NCI-H1092 (cell line): Measurements from ENCODE around the gene TCL1A.

Source experiments
- DNase-seq: peaks from one replicate; lab custom pipeline; 2025; lab: John Stamatoyannopoulos, UW

The TCL1A gene

DNA sequence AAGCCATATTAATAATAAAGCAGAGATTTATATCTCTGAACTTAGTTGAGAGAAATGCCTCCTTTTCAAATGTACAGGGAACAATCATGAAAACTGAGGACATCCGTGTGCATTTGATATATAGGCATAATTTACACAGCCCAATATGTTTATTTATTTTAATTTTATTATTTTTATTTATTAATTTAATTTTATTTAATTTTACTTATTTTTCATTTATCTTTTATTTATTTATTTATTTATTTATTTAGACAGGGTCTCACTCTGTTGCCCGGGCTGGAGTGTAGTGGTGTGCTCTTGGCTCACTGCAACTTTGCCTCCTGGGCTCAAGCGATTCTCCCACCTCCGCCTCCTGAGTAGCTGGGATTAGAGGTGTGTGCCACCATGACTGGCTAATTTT is 8.4 kb downstream of the TCL1A start:
- no peak for DNase-seq

DNA sequence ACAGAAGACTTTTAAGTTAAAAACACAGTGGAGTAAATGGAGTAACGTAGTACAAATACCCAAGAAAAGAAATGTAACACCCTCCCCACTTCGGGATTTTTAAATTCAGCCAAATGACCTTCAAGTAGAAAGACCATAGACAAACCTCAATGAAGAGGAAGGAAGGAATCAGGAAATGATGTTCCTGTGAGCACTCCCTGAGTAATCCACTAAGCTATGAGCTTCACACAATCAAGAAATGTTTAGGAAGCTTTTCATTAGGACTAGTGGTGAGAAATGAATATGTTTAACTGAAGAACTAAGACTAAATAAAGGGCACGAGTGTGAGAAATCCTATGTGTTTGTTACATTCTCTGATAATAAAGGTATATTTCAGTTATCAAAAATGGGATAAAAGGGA is 10.1 kb downstream of the TCL1A start:
- DNase-seq = no peak

DNA sequence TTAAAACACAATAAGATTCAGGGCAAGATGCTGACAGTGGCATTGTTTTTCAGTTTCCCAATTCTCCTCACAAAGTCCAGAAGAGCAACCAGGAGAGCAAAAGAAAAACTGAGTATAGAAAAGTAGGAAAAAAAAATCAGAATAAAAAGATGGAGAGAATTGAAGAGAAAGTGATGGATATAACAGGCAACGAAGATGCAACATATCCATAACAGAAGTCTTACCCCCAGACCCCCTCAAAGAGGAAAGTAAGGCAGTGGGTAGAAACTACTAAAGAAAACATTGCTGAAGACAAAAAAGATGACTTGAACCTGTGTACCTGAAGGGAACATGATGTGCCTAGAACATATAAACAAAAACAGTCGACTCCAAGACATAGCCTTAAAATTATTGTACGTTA is 10.6 kb downstream of the TCL1A start:
- DNase-seq = no peak

DNA sequence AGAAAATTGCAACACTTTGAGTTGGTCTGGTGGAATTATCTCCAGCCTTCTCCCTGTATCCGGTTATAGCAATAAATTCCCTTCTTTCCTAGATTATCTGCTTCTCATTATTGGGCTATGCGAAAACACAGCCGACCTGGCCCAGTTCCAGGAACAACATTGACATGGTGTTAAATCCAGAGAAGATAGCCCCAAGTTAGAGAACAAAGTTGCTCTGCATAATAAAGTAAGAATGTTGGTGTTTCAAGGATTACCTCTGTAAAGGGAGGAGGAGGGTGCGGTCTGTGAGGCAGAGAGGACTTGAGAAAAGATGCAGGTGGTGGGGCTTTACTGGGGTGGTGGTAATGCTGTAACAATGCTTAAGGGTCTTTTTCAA is 12.1 kb downstream of the TCL1A start:
- DNase-seq = no peak

DNA sequence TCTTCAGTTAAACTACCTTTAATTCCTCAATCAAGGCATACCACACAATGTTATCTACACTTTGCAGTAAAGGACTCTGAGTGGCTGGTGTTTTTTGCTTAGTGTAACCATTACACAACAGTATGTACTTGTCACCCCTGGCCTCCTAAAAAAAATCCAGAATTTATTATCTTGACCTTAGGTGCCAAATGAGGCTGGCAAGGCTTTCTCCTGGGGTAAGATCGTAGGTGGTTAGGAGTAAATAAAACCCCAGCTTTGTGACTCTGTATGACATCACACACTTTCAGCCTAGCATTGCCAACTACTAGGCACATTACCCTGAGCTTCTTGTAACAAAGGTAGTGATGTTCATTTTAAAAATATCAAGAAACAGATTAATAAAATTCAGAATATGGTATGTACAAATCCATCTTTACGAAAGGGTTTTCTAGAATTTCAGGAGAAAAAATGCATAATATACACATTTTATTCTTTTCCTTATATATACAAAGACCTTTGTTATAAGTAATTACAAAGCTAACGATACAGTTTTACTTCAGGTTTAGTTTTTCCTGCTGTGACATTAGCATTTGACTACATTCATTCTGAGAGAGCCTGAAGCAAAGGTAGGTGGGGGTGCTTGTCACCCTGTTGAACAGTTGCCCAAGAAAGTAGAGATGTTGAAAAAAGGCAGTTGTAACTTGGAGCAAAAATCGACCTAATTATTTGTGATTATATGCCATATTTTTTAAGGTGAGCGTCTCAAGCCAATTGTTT is 13.5 kb downstream of the TCL1A start:
- no peak for DNase-seq

DNA sequence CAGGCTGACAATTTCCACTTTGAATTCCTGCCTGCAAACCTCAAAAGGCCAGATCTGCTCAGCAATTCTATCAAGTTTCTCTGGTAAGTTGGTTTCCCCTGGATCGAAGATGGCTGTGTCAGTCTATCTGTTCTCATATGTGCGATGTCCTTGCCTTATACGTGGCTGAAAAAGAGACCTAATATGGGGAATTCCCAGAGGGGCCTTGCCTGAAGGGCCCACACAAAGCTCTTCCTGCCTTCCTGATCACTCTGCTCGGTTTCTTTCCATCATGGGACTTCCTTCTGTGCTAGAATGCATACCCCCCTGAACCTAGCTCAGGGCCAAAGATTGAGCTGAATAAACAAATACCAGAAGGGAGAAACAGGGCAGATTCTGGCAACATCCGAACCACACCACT is 14.5 kb downstream of the TCL1A start:
- DNase-seq = no peak

DNA sequence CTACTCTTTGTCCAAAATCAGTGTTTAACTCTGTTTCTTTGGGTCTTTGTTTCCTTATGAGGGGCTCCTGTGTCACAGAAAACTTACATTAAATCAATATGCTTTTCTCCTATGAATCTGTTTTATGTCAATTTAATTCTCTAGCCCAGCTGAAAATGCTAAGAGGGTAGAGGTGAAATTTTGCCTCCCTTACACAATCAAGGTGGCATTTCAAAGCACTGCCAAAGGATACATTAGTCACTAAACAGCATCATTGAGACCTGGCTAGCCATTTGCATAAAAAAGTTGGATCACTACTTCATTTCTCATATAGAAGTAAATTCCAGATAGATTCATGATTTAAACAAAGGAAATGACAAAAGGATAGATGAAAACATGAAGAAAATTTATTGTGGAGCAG is 15.6 kb downstream of the TCL1A start:
- no peak for DNase-seq

DNA sequence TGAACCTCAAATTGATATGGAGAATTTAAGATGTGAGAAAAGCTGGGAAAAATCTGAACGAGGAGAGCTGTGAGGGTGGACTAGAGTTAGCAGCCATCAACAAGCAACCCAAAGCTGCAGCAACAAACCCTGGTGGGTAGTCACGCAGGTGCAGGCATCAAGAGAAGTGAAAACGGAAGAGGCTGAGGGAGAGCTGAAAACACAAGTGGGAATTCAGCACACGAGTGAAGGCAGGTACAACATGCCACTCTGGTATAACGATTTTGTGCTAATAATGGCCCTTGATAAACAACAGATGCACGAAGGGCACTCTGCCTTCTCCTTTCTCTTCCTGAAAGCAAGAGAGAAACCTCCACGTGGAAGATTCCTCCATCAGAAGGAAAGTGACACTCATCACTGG is 16.2 kb downstream of the TCL1A start:
- no peak for DNase-seq

DNA sequence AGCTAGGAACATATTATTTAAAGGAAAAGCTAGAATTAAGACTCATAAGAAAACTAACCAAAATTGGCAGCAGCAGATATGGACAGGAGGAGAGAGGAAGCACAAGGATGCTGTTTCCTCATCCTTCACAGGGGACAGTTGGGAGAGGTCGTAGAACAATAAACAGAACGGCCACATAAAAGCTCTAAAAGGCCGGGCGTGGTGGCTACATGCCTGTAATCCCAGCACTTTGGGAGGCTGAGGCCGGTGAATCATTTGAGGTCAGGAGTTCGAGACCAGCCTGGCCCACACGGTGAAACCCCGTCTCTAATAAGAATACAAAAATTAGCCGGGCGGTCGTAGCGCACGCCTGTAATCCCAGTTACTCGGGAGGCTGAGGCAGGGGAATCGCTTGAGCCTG is 17.2 kb downstream of the TCL1A start:
- DNase-seq = no peak

DNA sequence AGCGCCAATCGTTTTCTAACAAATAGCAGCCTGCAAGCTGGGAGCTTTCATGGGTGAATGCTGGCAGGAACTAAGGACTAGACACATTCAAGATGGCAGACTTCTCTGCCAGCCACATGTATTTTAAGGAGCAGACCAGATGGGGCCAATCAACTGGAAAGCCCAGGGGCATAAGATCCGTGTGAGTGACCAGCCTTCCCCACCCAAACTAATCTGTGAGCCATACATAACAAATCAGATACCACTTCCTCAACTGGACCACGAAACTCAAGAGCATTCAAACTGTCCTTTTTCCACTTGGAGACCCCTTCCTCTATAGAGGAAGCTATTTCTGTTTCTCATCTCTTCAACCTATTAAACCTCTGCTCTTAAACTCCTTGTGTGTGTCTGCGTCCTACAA is 18.0 kb downstream of the TCL1A start:
- no peak for DNase-seq

DNA sequence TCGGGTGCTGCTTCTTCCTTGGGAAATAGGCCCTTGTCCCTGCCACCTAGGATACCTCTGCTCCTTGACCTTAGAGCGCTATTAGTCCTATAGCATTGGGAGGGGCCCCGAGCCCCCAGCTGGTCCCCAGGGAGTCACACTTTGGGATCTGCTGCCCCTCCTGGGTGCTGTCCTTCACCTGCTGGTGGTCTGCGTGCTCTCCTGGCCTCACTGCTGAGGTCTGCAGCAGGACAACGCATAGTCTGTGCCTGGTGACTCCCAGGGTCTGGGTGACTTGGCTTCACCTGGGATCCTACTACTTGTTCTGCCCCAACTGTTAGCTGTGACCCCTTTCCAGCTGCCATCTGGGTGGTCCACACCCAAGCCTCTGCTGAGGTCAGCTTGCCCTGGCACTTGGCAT is 18.9 kb downstream of the TCL1A start:
- no peak for DNase-seq

DNA sequence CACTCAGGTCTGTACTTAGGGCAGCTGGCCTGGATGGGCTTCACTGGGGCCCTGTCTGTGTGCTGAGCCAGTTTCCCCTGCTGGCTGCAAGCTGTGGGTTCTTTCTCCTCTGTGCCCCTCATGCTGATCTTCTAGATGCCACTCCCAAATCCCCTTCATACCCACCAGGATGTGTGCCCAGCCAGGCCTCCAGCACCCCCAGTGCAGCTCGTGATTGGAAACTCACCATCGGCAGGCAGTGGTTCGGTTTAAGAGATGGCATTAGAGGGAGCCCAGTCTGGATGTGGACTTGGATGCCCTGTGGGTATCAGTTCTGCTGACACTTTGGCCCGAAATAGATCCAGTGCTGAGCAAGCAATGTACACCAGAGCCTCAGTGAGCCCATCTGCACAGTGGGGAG is 21.8 kb downstream of the TCL1A start:
- DNase-seq = no peak

DNA sequence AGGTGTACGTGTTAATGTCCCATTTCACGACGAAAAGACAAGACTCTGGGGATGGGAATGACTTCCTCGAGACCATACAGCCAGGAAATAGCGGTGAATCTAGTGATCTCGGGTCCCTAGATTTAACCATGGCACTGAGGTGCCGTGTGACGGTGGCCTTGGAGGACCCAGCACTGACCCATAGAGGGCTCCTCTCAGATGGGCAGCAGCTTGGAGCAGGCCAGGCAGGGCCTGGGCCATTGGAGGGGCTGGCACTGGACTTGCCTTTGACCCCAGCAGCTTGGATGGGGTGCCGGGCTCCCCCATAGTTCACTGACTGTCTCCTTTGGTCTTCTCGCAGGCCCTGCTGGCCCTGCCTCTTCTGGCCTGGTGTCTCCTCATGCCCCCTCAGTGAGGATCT is 22.3 kb downstream of the TCL1A start:
- no peak for DNase-seq

DNA sequence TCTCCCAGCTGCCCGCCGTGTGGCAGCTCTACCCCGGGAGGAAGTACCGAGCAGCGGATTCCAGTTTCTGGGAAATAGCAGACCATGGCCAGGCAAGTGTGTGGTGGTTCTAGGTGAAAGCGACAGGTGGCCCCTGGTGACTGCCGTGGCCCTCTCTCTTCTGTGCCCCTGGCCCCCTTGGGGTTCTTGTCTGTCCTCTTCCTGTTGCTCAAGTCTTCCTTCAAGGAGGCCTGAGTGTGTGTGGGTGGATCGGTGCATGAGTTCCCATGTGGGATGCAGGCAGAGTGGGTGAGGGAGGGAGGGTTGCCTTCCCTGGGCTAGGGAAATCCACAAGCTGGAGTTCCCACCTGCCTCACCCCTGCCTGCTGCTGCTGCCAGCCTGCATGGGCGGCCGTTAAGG is 23.1 kb downstream of the TCL1A start:
- no peak for DNase-seq

DNA sequence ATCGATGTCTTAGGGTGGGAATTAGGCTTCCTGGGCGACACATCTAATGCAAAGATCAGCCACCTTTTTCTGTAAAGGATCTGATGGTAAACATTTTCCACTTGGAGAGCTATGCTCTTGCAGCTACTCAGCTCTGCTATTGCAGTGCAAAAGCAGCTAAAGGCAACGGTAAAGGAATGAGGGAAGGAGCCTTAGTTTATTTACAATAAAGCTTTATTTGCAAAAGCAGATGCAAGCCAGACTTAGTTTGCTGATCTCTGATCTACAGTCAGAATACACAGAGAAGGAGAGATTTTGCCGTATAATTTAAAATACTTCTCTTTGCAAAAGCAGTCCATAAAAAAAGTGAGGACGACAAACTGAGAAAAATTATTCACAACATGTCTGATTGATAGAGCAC is 24.5 kb downstream of the TCL1A start:
- DNase-seq = no peak

DNA sequence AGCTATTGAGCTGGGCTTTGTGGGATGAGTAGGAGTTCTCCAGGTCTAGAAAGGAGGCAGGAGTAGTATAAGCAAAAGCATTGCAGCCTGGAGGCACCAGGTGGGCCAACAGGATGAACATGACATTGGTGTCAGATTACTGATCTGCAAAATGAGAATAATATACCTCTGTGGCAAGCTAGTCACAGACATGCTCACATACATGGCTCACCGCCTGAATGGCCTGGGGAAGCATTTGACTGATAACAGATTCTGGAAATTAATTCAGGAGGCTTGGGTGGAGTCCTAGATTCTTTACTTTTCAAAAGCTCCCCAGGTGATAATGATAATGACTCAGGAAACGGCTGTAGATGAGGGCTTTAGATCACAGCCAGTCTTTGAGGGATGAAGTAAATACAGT is 27.0 kb downstream of the TCL1A start:
- DNase-seq = no peak

DNA sequence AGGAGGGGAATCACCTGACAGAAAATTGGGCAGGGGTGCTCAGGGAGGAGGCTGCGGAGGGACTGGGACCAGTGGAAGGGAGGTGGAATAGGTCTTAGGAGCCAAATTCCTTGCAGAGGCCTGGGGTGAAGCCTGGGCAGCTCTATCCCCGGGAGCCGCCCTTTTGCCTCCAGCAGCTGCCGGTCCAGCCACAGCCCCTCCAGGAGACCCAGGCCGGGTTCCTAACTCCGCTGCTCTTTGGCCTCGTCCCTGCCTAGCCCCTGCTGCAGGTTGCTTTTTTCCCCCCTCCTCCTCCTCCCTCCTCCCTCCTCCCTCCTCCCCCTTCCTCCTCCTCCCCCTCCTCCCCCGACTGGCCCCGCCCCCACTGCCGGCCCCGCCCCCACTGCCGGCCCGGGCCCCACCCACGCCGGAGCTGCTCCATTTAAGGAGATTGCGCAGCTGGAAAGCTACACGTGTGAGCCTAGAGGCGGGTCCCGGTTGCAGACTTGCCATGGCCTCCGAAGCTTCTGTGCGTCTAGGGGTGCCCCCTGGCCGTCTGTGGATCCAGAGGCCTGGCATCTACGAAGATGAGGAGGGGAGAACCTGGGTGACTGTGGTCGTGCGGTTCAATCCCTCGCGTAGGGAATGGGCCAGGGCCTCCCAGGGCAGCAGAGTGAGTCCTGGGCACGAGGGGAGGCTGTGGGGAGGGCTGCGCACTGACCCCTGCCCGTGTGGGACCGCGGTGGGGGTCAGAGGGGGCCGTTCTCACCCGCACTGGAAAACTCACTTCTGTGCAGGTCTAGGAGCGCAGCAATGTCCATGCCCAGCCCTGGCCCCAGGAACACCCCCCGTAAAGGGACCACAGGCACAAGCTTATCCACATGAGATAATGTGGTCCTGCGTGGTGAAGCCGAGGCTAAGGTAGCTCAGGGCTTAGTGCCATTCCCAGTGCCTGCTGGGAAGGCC is 27.7 kb downstream of the TCL1A start, which contains the start of gene TCL1B:
Gene TCL1B (plus strand): TSS at position 449 of the 945 bp plus-strand sequence. CDS start 42 bp downstream, at position 491.
- no peak for DNase-seq

DNA sequence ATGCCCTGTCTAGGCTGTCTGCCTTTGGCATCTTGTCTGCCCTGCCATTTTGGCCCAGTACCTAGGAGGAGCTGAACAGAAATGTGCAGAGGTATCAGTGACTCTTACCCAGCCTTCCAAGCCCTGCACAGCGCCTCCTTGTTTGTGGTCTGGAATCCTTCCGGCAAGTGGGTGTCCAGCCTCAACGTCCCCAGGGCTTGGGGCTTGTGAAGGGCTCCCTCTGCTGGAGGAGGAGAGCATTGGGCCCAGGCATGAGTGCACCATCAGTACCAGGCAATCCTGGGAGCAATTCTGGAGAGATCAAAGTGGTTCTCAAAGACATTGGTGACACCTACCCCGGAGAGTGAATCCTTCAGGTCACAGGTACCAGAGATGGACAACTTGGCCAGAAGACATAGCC is 30.1 kb downstream of the TCL1A start:
- no peak for DNase-seq

DNA sequence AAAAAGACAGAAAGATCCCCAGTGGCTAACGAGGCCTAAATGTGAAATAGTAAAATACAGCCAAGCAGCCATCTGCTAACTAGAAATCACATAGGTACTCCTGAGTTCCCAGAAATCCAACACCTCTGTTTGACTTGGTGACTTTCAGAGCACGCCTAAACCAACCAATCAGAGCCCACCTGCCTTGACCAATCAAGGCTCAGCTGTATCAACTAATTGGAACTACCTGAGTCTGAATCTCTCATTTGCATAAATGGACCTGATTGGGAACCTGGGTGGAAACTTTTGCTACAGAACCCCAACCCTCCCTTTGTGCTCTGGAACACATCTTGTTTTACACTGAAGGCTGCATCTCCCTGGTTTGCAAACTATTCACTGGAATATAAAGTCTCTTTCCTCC is 32.8 kb downstream of the TCL1A start:
- DNase-seq = no peak

DNA sequence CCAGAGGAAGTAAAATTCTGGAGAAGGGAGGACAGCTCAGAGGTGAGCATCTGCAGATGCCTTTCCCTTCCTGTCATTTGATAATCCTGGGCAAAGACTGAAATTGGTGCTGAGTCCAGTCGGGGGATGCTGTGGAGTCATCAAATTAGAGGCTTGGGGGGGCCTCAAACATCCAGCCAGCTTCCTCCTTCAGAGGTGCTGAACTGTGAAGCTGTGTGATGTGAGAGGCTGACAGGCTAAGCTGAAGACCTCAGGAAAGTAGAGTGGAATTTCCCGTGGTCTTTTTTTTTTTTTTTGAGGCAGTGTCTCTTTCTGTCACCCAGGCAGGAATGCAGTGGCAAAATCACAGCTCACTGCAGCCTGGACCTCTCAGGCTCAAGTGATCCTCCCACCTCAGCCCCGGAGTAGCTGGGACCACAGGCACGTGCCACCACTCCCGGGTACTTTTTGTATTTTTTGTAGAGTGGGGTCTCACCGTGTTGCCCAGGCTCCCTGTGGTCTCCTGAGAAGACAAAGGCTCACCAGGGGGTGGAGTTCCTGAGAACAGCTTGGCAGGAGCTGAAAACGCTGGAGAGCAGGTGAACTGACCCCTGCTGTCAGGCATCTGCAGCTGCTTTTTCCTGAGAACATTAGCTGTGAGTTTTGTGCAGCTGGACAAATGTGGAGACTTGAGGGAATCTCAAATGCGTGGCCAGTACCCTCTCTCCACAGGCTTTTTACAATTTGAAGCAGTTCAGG is 33.8 kb downstream of the TCL1A start:
- peak; percentile 75 for DNase-seq

DNA sequence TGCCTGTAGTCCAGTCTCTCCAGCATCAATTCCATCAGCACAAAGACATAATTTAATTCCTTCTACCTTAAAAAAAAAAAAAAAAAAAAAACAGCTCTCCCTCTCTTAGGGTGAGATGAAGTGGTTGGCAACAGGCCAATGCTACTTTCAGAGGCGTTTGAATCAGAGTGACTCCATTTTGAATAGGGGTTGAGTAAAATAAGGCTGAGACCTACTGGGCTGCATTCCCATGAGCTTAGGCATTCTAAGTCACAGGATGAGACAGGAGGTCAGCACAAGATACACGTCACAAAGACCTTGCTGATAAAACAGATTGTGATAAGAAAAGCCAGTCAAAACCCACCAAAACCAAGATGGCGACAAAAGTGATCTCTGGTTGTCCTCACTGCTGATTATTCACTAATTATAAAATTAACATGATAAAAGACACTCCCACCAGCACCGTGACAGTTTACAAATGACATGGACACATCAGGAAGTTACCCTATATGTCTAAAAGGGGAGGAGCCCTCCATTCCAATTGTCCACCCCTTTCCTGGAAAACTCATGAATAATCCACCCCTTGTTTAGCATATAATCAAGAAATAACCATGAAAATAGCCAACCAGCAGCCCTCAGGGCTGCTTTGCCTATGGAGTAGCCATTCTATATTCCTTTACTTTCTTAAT is 34.6 kb downstream of the TCL1A start:
- DNase-seq = peak; percentile 27
